Measurements from ENCODE around the gene TET2.

The TET2 gene

GRCh38 chr4:105210916-105211315 lies 64.2 kb downstream of the TET2 start:
- Histone ChIP-seq H2AK5ac (ENCODE audit: low read length, severe bottlenecking) (no peak overlapping the region), H3K9me3 (ENCODE audit: control insufficient read depth, low read length) (no peaks in the 10 kb centered on the region), H3K4me3 (ENCODE audit: insufficient read depth in 1 of 2, low read depth in 1 of 2, low read length in 2 of 2) (no peak overlapping the region), H3K27me3 (ENCODE audit: control insufficient read depth in 1 of 2, insufficient read depth in 1 of 2, low read length in 2 of 2) (no peaks in the 10 kb centered on the region), H3K27ac (ENCODE audit: low read length, poor library complexity, severe bottlenecking) (no peak overlapping the region), H3K18ac (ENCODE audit: low read depth in 1 of 2, low read length in 2 of 2) (no peak overlapping the region), H3K14ac (ENCODE audit: low read length in 2 of 2) (no peak overlapping the region), H2AFZ (ENCODE audit: low read depth, low read length) (no peak overlapping the region), H3K23ac (ENCODE audit: low read length in 2 of 2) (no peak overlapping the region), H4K91ac (ENCODE audit: low read length) (no peak overlapping the region), H3K79me1 (replicated peaks; ENCODE audit: low read length, poor library complexity, severe bottlenecking) (peaks cover 27% of the 10 kb centered on the region), H3K4me1 (ENCODE audit: control insufficient read depth, insufficient read depth, low read depth, low read length) (no peaks in the 10 kb centered on the region), H2BK5ac (ENCODE audit: low read depth, low read length, poor library complexity, severe bottlenecking) (no peak overlapping the region), H3K36me3 (ENCODE audit: control insufficient read depth in 1 of 2, insufficient read depth in 2 of 2, low read depth in 1 of 2, low read length in 2 of 2) (no peaks in the 10 kb centered on the region), H3K9ac (ENCODE audit: low read length) (no peak overlapping the region), H3K4ac (ENCODE audit: low read depth in 1 of 2, low read length in 2 of 2) (no peak overlapping the region), H2BK15ac (ENCODE audit: low read depth, poor library complexity, severe bottlenecking) (no peak overlapping the region), H2BK120ac (ENCODE audit: low read depth, low read length) (no peak overlapping the region), H4K8ac (ENCODE audit: low read length) (no peak overlapping the region), H2BK12ac (ENCODE audit: low read length in 2 of 2) (no peak overlapping the region), H3K4me2 (ENCODE audit: low read length, poor library complexity, severe bottlenecking) (no peak overlapping the region)
- DNase-seq = no peak
- WGBS = 89% methylated on average over 1 of the region's 1 CpG

- no peak overlapping the region for H3K4ac ChIP-seq (ENCODE audit: low read depth in 1 of 2, low read length in 2 of 2)
- no peak overlapping the region for H4K8ac ChIP-seq (ENCODE audit: low read length)
- H3K9ac ChIP-seq (ENCODE audit: low read length) = no peak overlapping the region
Measured at GRCh38 chr4:105215609-105216313, 69.1 kb downstream of the TET2 start.

GRCh38 chr4:105225500-105225899 lies 78.8 kb downstream of the TET2 start:
- no peak overlapping the region for H3K18ac ChIP-seq (ENCODE audit: low read depth in 1 of 2, low read length in 2 of 2)
- H3K23ac ChIP-seq (ENCODE audit: low read length in 2 of 2) = no peak overlapping the region
- no peak overlapping the region for H3K4me3 ChIP-seq (ENCODE audit: insufficient read depth in 1 of 2, low read depth in 1 of 2, low read length in 2 of 2)
- H3K9ac ChIP-seq (ENCODE audit: low read length) = no peak overlapping the region
- H3K4ac ChIP-seq (ENCODE audit: low read depth in 1 of 2, low read length in 2 of 2) = no peak overlapping the region
- H2BK5ac ChIP-seq (ENCODE audit: low read depth, low read length, poor library complexity, severe bottlenecking) = no peak overlapping the region
- H2AFZ ChIP-seq (ENCODE audit: low read depth, low read length) = no peak overlapping the region
- H2BK15ac ChIP-seq (ENCODE audit: low read depth, poor library complexity, severe bottlenecking) = no peak overlapping the region
- no CpG with 5 or more reads among the region's 1 CpG for WGBS
- peak; percentile 17 for DNase-seq
- H4K8ac ChIP-seq (ENCODE audit: low read length) = no peak overlapping the region
- H3K4me2 ChIP-seq (ENCODE audit: low read length, poor library complexity, severe bottlenecking) = no peak overlapping the region
- peaks cover 9% of the 10 kb centered on the region for H3K79me1 ChIP-seq (replicated peaks; ENCODE audit: low read length, poor library complexity, severe bottlenecking)
- no peak overlapping the region for H2BK120ac ChIP-seq (ENCODE audit: low read depth, low read length)
- no peak overlapping the region for H4K91ac ChIP-seq (ENCODE audit: low read length)
- H2BK12ac ChIP-seq (ENCODE audit: low read length in 2 of 2) = no peak overlapping the region
- no peaks in the 10 kb centered on the region for H3K4me1 ChIP-seq (ENCODE audit: control insufficient read depth, insufficient read depth, low read depth, low read length)
- no peak overlapping the region for H3K14ac ChIP-seq (ENCODE audit: low read length in 2 of 2)
- H3K27me3 ChIP-seq (ENCODE audit: control insufficient read depth in 1 of 2, insufficient read depth in 1 of 2, low read length in 2 of 2) = no peaks in the 10 kb centered on the region
- no peaks in the 10 kb centered on the region for H3K9me3 ChIP-seq (ENCODE audit: control insufficient read depth, low read length)
- no peak overlapping the region for H2AK5ac ChIP-seq (ENCODE audit: low read length, severe bottlenecking)
- no peaks in the 10 kb centered on the region for H3K36me3 ChIP-seq (ENCODE audit: control insufficient read depth in 1 of 2, insufficient read depth in 2 of 2, low read depth in 1 of 2, low read length in 2 of 2)
- H3K27ac ChIP-seq (ENCODE audit: low read length, poor library complexity, severe bottlenecking) = no peak overlapping the region

More at GRCh38 chr4:105215609-105216313, 69.1 kb downstream of the TET2 start:
- H3K36me3 ChIP-seq (ENCODE audit: control insufficient read depth in 1 of 2, insufficient read depth in 2 of 2, low read depth in 1 of 2, low read length in 2 of 2) = no peaks in the 10 kb centered on the region
- no peak overlapping the region for H3K4me3 ChIP-seq (ENCODE audit: insufficient read depth in 1 of 2, low read depth in 1 of 2, low read length in 2 of 2)
- no peak overlapping the region for H3K14ac ChIP-seq (ENCODE audit: low read length in 2 of 2)
- no peaks in the 10 kb centered on the region for H3K4me1 ChIP-seq (ENCODE audit: control insufficient read depth, insufficient read depth, low read depth, low read length)
- H3K23ac ChIP-seq (ENCODE audit: low read length in 2 of 2) = no peak overlapping the region
- no peak overlapping the region for H2BK12ac ChIP-seq (ENCODE audit: low read length in 2 of 2)
- H4K91ac ChIP-seq (ENCODE audit: low read length) = no peak overlapping the region
- no peak overlapping the region for H2BK5ac ChIP-seq (ENCODE audit: low read depth, low read length, poor library complexity, severe bottlenecking)
- 90% methylated on average over 4 of the region's 4 CpGs for WGBS
- no peak for DNase-seq
- H3K27ac ChIP-seq (ENCODE audit: low read length, poor library complexity, severe bottlenecking) = peak overlapping the region; percentile 71
- H2BK120ac ChIP-seq (ENCODE audit: low read depth, low read length) = no peak overlapping the region
- peaks cover 16% of the 10 kb centered on the region for H3K79me1 ChIP-seq (replicated peaks; ENCODE audit: low read length, poor library complexity, severe bottlenecking)
- no peak overlapping the region for H2AK5ac ChIP-seq (ENCODE audit: low read length, severe bottlenecking)
- H2AFZ ChIP-seq (ENCODE audit: low read depth, low read length) = no peak overlapping the region
- H3K27me3 ChIP-seq (ENCODE audit: control insufficient read depth in 1 of 2, insufficient read depth in 1 of 2, low read length in 2 of 2) = no peaks in the 10 kb centered on the region
- H2BK15ac ChIP-seq (ENCODE audit: low read depth, poor library complexity, severe bottlenecking) = no peak overlapping the region
- no peak overlapping the region for H3K18ac ChIP-seq (ENCODE audit: low read depth in 1 of 2, low read length in 2 of 2)
- no peaks in the 10 kb centered on the region for H3K9me3 ChIP-seq (ENCODE audit: control insufficient read depth, low read length)
- no peak overlapping the region for H3K4me2 ChIP-seq (ENCODE audit: low read length, poor library complexity, severe bottlenecking)

- DNase-seq = no peak
- Histone ChIP-seq H3K4me1 (ENCODE audit: control insufficient read depth, insufficient read depth, low read depth, low read length) (no peaks in the 10 kb centered on the region), H3K4me2 (ENCODE audit: low read length, poor library complexity, severe bottlenecking) (no peak overlapping the region)
Measured at GRCh38 chr4:105227054-105227453, 80.4 kb downstream of the TET2 start.

More at GRCh38 chr4:105227054-105227453, 80.4 kb downstream of the TET2 start:
- Histone ChIP-seq H3K14ac (ENCODE audit: low read length in 2 of 2) (no peak overlapping the region), H3K18ac (ENCODE audit: low read depth in 1 of 2, low read length in 2 of 2) (no peak overlapping the region), H4K8ac (ENCODE audit: low read length) (no peak overlapping the region), H2AFZ (ENCODE audit: low read depth, low read length) (no peak overlapping the region), H2BK120ac (ENCODE audit: low read depth, low read length) (no peak overlapping the region), H4K91ac (ENCODE audit: low read length) (no peak overlapping the region), H2BK5ac (ENCODE audit: low read depth, low read length, poor library complexity, severe bottlenecking) (no peak overlapping the region), H2AK5ac (ENCODE audit: low read length, severe bottlenecking) (no peak overlapping the region), H2BK12ac (ENCODE audit: low read length in 2 of 2) (no peak overlapping the region), H3K36me3 (ENCODE audit: control insufficient read depth in 1 of 2, insufficient read depth in 2 of 2, low read depth in 1 of 2, low read length in 2 of 2) (no peaks in the 10 kb centered on the region), H2BK15ac (ENCODE audit: low read depth, poor library complexity, severe bottlenecking) (no peak overlapping the region), H3K27me3 (ENCODE audit: control insufficient read depth in 1 of 2, insufficient read depth in 1 of 2, low read length in 2 of 2) (no peaks in the 10 kb centered on the region), H3K27ac (ENCODE audit: low read length, poor library complexity, severe bottlenecking) (no peak overlapping the region), H3K4me3 (ENCODE audit: insufficient read depth in 1 of 2, low read depth in 1 of 2, low read length in 2 of 2) (no peak overlapping the region), H3K79me1 (replicated peaks; ENCODE audit: low read length, poor library complexity, severe bottlenecking) (peaks cover 9% of the 10 kb centered on the region), H3K9ac (ENCODE audit: low read length) (no peak overlapping the region), H3K4ac (ENCODE audit: low read depth in 1 of 2, low read length in 2 of 2) (no peak overlapping the region), H3K23ac (ENCODE audit: low read length in 2 of 2) (no peak overlapping the region), H3K9me3 (ENCODE audit: control insufficient read depth, low read length) (no peaks in the 10 kb centered on the region)
- WGBS = 89% methylated on average over 1 of the region's 1 CpG
